Stimulated activated naive CD8-positive, alpha-beta T cell treated with anti-CD3 and anti-CD28 coated beads, Interleukin-15, amount 100 ng/mL, for 72 hours (primary cell): ENCODE measurements around the gene IGIP.

Source experiments
- ATAC-seq: fragments of 150-1000 bp; cut with Tn5 transposase; 2 replicates; pipeline ENCODE4 v1.10.0; 2021; ENCODE audit warnings: mild to moderate bottlenecking, moderate library complexity
- DNase-seq, 2 donors: peaks; one replicate each; pipeline ENCODE4 v3.0.0; 2021 to 2022
- H3K27ac Mint-ChIP-seq, 2 donors: one replicate each; pipeline ENCODE4 v1.8.0; 2022; ENCODE audit warnings: mild to moderate bottlenecking in 2 of 2, mixed read lengths in 2 of 2, moderate library complexity in 2 of 2
- H3K27me3 Mint-ChIP-seq: one replicate; pipeline ENCODE4 v1.8.0; 2022; ENCODE audit warnings: mixed read lengths
- H3K4me1 Mint-ChIP-seq: one replicate; pipeline ENCODE4 v1.8.0; 2022; ENCODE audit warnings: mild to moderate bottlenecking, mixed read lengths
- H3K4me3 Mint-ChIP-seq, 2 donors: one replicate each; pipeline ENCODE4 v1.8.0; 2022; ENCODE audit warnings: mild to moderate bottlenecking in 2 of 2, mixed read lengths in 2 of 2, moderate library complexity in 1 of 2
- H3K9me3 Mint-ChIP-seq, 2 donors: one replicate each; pipeline ENCODE4 v1.8.0; 2022; ENCODE audit warnings: mixed read lengths in 2 of 2

IGIP gene

GRCh38 chr5:140162781-140163180 is 37.0 kb downstream of the IGIP start:
- H3K27me3 Mint-ChIP-seq, result no peaks in the 10 kb centered on the region
- H3K4me1 Mint-ChIP-seq, result no peaks in the 10 kb centered on the region
- no peaks in the 10 kb centered on the region for H3K9me3 Mint-ChIP-seq
- H3K4me3 Mint-ChIP-seq, result no peak overlapping the region
- ATAC-seq, result no peak
- DNase-seq, result no peak
- no peak overlapping the region for H3K27ac Mint-ChIP-seq

- no peaks in the 10 kb centered on the region for H3K27me3 Mint-ChIP-seq
- H3K4me3 Mint-ChIP-seq, result no peak overlapping the region
- ATAC-seq (no peak), DNase-seq (no peak)
- no peaks in the 10 kb centered on the region for H3K4me1 Mint-ChIP-seq
- no peak overlapping the region for H3K27ac Mint-ChIP-seq
- H3K9me3 Mint-ChIP-seq, result no peaks in the 10 kb centered on the region
Observed at GRCh38 chr5:140165101-140165922, 39.6 kb downstream of the IGIP start.

- Mint-ChIP-seq H3K9me3 (no peaks in the 10 kb centered on the region), H3K27ac (no peak overlapping the region), H3K4me3 (no peak overlapping the region), H3K27me3 (no peaks in the 10 kb centered on the region), H3K4me1 (no peaks in the 10 kb centered on the region)
- no peak for DNase-seq
- ATAC-seq, result no peak
Observed at GRCh38 chr5:140165923-140166270, 40.2 kb downstream of the IGIP start.

GRCh38 chr5:140166911-140167310 is 41.2 kb downstream of the IGIP start:
- Mint-ChIP-seq H3K4me1 (no peaks in the 10 kb centered on the region), H3K4me3 (no peak overlapping the region), H3K9me3 (no peaks in the 10 kb centered on the region), H3K27me3 (no peaks in the 10 kb centered on the region), H3K27ac (no peak overlapping the region)
- DNase-seq (no peak), ATAC-seq (no peak)

GRCh38 chr5:140168371-140168770 is 42.6 kb downstream of the IGIP start:
- H3K4me3 Mint-ChIP-seq, result no peak overlapping the region

GRCh38 chr5:140169410-140169809 is 43.7 kb downstream of the IGIP start:
- Mint-ChIP-seq H3K4me3 (no peak overlapping the region), H3K27me3 (no peaks in the 10 kb centered on the region), H3K4me1 (peaks cover 5% of the 10 kb centered on the region), H3K27ac (no peak overlapping the region), H3K9me3 (no peaks in the 10 kb centered on the region)
- ATAC-seq (no peak), DNase-seq (no peak)

More at GRCh38 chr5:140168371-140168770, 42.6 kb downstream of the IGIP start:
- DNase-seq (no peak), ATAC-seq (no peak)
- no peaks in the 10 kb centered on the region for H3K4me1 Mint-ChIP-seq
- H3K27ac Mint-ChIP-seq, result peak overlapping the region in 1 of 2 donors; percentile 64
- no peaks in the 10 kb centered on the region for H3K27me3 Mint-ChIP-seq
- H3K9me3 Mint-ChIP-seq, result no peaks in the 10 kb centered on the region

GRCh38 chr5:140172483-140172882 is 46.7 kb downstream of the IGIP start:
- Mint-ChIP-seq H3K4me3 (no peak overlapping the region), H3K27ac (no peak overlapping the region), H3K4me1 (peaks cover 16% of the 10 kb centered on the region), H3K27me3 (peaks cover 7% of the 10 kb centered on the region), H3K9me3 (no peaks in the 10 kb centered on the region)
- no peak for DNase-seq
- ATAC-seq, result no peak

- Mint-ChIP-seq H3K4me3 (peak overlapping the region; percentile 97 to 98), H3K9me3 (no peaks in the 10 kb centered on the region), H3K27me3 (peaks cover 7% of the 10 kb centered on the region), H3K27ac (no peak overlapping the region), H3K4me1 (peaks cover 16% of the 10 kb centered on the region)
- DNase-seq (no peak), ATAC-seq (no peak)
Observed at GRCh38 chr5:140174014-140174413, 48.3 kb downstream of the IGIP start.

- DNase-seq, result peak; percentile 91 to 95
- peak; percentile 92 for ATAC-seq
- H3K4me1 Mint-ChIP-seq, result peaks cover 16% of the 10 kb centered on the region
- no peaks in the 10 kb centered on the region for H3K9me3 Mint-ChIP-seq
- peaks cover 7% of the 10 kb centered on the region for H3K27me3 Mint-ChIP-seq
- peak within 1 kb of the TSS; percentile 97 to 98 for H3K4me3 Mint-ChIP-seq
- H3K27ac Mint-ChIP-seq, result peak within 1 kb of the TSS; percentile 91 to 93
Observed at GRCh38 chr5:140174465-140175366, 49.0 kb downstream of the IGIP start, which contains the start of gene CYSTM1. CYSTM1 (plus strand) TSS chr5:140175188; CDS start chr5:140194466, 19,278 bp downstream.

- peak overlapping the region; percentile 97 to 98 for H3K4me3 Mint-ChIP-seq
- peak overlapping the region; percentile 88 to 93 for H3K27ac Mint-ChIP-seq
- H3K27me3 Mint-ChIP-seq, result peaks cover 7% of the 10 kb centered on the region
- H3K4me1 Mint-ChIP-seq, result peaks cover 16% of the 10 kb centered on the region
- H3K9me3 Mint-ChIP-seq, result no peaks in the 10 kb centered on the region
- ATAC-seq (peak; percentile 78), DNase-seq (peak; percentile 67 to 75)
Observed at GRCh38 chr5:140175367-140176030, 49.8 kb downstream of the IGIP start.

GRCh38 chr5:140176031-140176387 is 50.3 kb downstream of the IGIP start:
- H3K9me3 Mint-ChIP-seq, result no peaks in the 10 kb centered on the region
- DNase-seq (no peak), ATAC-seq (no peak)
- peaks cover 16% of the 10 kb centered on the region for H3K4me1 Mint-ChIP-seq
- H3K27ac Mint-ChIP-seq, result peak overlapping the region; percentile 88 to 93
- peaks cover 7% of the 10 kb centered on the region for H3K27me3 Mint-ChIP-seq
- peak overlapping the region; percentile 93 to 98 for H3K4me3 Mint-ChIP-seq

- H3K4me1 Mint-ChIP-seq, result peaks cover 16% of the 10 kb centered on the region
Observed at GRCh38 chr5:140178086-140178410, 52.3 kb downstream of the IGIP start.

GRCh38 chr5:140178482-140179116 is 52.9 kb downstream of the IGIP start:
- H3K4me1 Mint-ChIP-seq, result peaks cover 16% of the 10 kb centered on the region
- no peak overlapping the region for H3K4me3 Mint-ChIP-seq
- DNase-seq (no peak), ATAC-seq (no peak)
- H3K27me3 Mint-ChIP-seq, result peaks cover 7% of the 10 kb centered on the region
- H3K9me3 Mint-ChIP-seq, result no peaks in the 10 kb centered on the region
- no peak overlapping the region for H3K27ac Mint-ChIP-seq

More at GRCh38 chr5:140178086-140178410, 52.3 kb downstream of the IGIP start:
- no peaks in the 10 kb centered on the region for H3K9me3 Mint-ChIP-seq
- no peak overlapping the region for H3K4me3 Mint-ChIP-seq
- DNase-seq, result no peak
- no peak for ATAC-seq
- H3K27me3 Mint-ChIP-seq, result peaks cover 7% of the 10 kb centered on the region
- H3K27ac Mint-ChIP-seq, result no peak overlapping the region
